ENCODE results near the gene C1QTNF7.

C1QTNF7 gene

GRCh38 chr4:15457406-15458201, 29.8 kb downstream of the C1QTNF7 start:
- peak; percentile 49 for DNase-seq (ENCODE audit: low spot score)

- no peak for DNase-seq (ENCODE audit: low spot score)
These were observed 30.8 kb downstream of the C1QTNF7 start for GRCh38 chr4:15458616-15459015.

- no peak for DNase-seq (ENCODE audit: low spot score)
These were observed 31.9 kb downstream of the C1QTNF7 start for GRCh38 chr4:15459706-15460105.

- DNase-seq (ENCODE audit: low spot score), result no peak
These were observed 38.8 kb downstream of the C1QTNF7 start for GRCh38 chr4:15466596-15466995.

- no peak for DNase-seq (ENCODE audit: low spot score)
These were observed 41.7 kb downstream of the C1QTNF7 start, which contains the start of gene CC2D2A for GRCh38 chr4:15469402-15470127. TSS of gene CC2D2A (plus strand) at chr4:15469882. CDS start at chr4:15475933, 6,051 bp downstream.

- no peak for DNase-seq (ENCODE audit: low spot score)
These were observed 42.3 kb downstream of the C1QTNF7 start for GRCh38 chr4:15470128-15470475.

- no peak for DNase-seq (ENCODE audit: low spot score)
These were observed 48.6 kb downstream of the C1QTNF7 start for GRCh38 chr4:15476396-15476795.

- DNase-seq (ENCODE audit: low spot score), result no peak
These were observed 50.9 kb downstream of the C1QTNF7 start for GRCh38 chr4:15478724-15479088.

- DNase-seq (ENCODE audit: low spot score), result peak; percentile 64
These were observed 51.5 kb downstream of the C1QTNF7 start for GRCh38 chr4:15479089-15479912.

- DNase-seq (ENCODE audit: low spot score), result no peak
These were observed 52.0 kb downstream of the C1QTNF7 start for GRCh38 chr4:15479913-15480185.

- DNase-seq (ENCODE audit: low spot score), result no peak
These were observed 54.3 kb downstream of the C1QTNF7 start for GRCh38 chr4:15481961-15482745.

GRCh38 chr4:15482842-15483241, 55.0 kb downstream of the C1QTNF7 start:
- DNase-seq (ENCODE audit: low spot score), result no peak

- DNase-seq (ENCODE audit: low spot score), result no peak
These were observed 60.3 kb downstream of the C1QTNF7 start for GRCh38 chr4:15488136-15488535.

GRCh38 chr4:15488658-15489470, 61.0 kb downstream of the C1QTNF7 start:
- DNase-seq (ENCODE audit: low spot score), result no peak

- no peak for DNase-seq (ENCODE audit: low spot score)
These were observed 61.7 kb downstream of the C1QTNF7 start for GRCh38 chr4:15489551-15489950.

- DNase-seq (ENCODE audit: low spot score), result no peak
These were observed 65.6 kb downstream of the C1QTNF7 start for GRCh38 chr4:15493411-15493810.

GRCh38 chr4:15495621-15496020, 67.8 kb downstream of the C1QTNF7 start:
- no peak for DNase-seq (ENCODE audit: low spot score)

Measured in LoVo (cell line).